D721Med (cell line): ENCODE measurements around the gene SLC6A7.

Experiments used
- DNase-seq: peaks from one replicate; pipeline ENCODE4 v3.0.0; 2011; ENCODE audit warnings: low spot score; ENCODE audit not compliant: insufficient read length
- FAIRE-seq: peaks from 2 replicates; lab custom pipeline; 2011; peaks lifted over from hg19 to GRCh38; lab: Jason Lieb, UNC
- TF ChIP-seq, protein P1 (sequence below): IDR thresholded peaks from 2 replicates; pipeline ENCODE4 v1.5.1; 2012; ENCODE audit warnings: mild to moderate bottlenecking, control low read depth; ENCODE audit not compliant: insufficient read depth; ENCODE audit errors: missing control alignments

Gene SLC6A7

DNA sequence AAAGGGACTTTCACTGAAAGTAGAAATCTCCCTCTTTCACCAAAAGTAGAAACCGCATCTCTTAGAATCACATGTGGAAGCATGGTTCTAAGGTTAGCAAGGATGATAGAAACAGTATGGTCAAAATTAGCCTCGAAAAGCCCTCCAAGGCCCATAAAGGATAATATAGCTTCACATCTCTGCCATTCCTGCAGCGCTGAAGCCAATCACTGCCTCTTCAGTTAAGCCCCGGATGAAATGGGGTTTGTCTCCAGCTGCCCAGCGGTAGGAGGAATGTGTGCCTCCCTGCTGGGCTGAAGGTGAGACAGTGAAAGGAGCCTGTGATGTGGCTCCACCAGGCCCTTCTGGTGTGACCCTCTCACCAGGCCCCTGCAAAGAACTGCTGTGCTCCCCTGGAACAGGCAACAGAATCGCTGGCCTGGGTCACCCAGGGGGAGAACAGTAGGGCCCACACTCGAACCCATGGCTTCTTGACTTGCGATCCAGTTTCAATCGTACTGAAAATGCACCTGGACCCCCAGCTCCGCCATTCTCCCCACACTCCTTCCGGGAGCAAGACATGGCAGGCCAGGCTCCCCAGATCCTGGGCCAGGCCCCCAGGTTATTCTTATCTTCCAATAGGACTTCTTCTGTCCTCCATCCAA lies 52.5 kb downstream of the SLC6A7 start:
- TF ChIP-seq, protein P1, sequence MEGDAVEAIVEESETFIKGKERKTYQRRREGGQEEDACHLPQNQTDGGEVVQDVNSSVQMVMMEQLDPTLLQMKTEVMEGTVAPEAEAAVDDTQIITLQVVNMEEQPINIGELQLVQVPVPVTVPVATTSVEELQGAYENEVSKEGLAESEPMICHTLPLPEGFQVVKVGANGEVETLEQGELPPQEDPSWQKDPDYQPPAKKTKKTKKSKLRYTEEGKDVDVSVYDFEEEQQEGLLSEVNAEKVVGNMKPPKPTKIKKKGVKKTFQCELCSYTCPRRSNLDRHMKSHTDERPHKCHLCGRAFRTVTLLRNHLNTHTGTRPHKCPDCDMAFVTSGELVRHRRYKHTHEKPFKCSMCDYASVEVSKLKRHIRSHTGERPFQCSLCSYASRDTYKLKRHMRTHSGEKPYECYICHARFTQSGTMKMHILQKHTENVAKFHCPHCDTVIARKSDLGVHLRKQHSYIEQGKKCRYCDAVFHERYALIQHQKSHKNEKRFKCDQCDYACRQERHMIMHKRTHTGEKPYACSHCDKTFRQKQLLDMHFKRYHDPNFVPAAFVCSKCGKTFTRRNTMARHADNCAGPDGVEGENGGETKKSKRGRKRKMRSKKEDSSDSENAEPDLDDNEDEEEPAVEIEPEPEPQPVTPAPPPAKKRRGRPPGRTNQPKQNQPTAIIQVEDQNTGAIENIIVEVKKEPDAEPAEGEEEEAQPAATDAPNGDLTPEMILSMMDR = no peak
- FAIRE-seq (no peak), DNase-seq (no peak)

DNA sequence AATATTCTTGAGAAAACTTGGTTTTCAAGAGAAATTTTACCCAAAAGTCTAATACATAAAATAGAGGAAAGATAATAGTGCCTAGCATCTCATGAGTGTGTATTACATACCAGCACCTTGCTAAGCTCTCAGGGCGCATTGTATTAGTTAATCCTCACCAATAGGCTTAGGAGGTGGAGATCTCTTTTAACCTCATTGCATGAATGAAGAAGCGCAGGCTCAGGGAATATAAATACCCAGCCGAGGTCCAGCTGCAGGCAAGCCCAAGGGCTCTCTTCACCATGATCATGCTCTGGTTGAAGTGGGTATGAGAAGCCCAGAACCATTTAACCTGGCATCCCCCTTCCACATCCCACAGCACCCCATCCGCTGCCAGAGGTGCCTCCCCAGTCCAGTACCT lies 53.7 kb downstream of the SLC6A7 start:
- TF ChIP-seq, protein P1 = no peak
- peak; percentile 87 for DNase-seq
- peak; percentile 90 for FAIRE-seq

DNA sequence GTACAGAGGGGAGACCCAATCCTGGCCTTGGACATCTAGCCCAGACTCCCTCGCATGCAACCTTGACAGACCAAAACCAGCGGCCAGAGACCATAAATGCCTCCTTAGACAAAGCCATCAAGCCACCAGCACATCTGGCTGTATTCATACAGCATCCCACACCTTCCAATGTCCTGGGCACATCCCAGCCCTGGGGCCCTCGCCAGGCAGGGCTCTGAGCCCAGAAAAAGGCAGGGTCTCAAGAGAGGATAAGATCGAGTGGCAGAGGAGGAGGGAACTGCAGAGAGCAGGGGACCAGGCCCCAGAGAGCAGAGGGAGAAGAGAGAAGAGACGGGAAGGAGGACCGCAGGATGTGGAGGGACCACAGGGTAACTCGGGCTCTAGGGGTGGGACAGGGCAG lies 54.3 kb downstream of the SLC6A7 start:
- FAIRE-seq (no peak), DNase-seq (no peak)
- TF ChIP-seq, protein P1 = no peak

DNA sequence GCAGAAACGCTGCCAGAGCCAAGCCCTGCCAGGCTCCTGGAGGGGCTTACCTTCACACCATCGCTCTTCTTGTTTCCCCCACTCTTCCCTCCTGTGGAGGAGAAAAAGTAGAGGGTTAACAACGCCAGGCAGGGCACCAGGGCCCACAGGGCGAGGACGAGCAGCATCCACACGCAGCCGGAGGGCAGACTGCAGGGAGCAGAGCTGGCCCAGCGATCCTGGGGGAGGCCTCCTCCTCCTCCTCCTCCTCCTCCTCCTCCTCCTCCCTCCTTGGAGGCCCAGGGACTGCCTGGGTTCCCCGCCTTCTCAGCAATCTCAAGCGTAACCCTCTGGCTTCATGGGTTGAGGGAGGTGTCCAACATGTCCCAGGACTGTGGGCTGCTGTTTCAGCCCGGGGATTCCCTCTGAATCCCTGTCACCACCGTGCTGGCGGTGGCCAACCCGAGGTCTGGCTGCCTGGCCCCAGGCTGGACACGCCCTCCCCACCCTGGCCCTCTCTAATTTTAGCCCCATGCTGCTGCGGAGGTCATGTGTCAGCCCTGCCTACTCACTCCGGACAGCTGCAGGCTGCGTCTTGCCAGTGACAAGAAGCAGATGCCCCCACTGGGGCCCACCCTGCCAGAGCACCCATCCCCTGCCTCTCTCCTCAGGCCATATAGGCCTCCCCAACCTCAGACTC lies 55.4 kb downstream of the SLC6A7 start:
- DNase-seq (no peak), FAIRE-seq (no peak)
- TF ChIP-seq, protein P1 = no peak

DNA sequence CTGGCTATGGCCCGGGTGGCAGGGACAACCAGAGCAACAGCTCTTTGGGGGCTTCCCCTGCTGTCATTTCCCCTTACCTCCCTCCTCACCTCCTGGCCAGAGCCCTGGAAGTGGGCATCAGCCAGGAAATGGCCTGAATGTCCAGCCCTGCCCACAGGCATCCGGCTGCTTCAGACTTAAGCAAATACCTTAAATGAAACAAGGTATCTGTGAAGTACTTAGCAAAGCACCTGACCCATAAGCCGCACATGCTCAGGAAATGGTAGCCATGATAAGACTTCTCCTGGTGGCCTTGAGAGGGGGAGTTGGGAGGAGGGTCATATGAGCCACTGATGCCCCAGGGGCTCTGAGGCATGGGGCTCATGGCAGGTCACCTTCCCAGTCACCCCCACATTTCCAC lies 55.9 kb downstream of the SLC6A7 start:
- no peak for FAIRE-seq
- TF ChIP-seq, protein P1 = no peak
- no peak for DNase-seq

DNA sequence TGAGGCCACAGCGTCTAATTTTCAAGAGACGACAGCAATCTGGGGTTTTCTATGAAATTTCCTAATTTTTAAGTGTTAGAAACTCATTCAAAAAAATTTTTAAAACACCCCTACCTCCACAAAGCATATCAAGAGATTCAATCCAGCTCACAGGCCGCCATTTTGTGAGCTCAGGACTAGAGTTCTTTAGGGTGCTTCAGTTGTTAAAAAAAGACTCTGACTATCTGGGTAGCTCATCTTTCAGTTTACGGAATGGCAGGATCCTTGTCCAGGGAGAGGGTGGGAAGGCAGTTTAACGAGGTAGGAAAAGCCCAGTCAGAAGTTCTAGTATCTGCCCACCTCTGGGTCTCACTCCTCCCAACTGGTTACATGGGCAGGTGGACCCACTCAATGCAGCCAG lies 56.6 kb downstream of the SLC6A7 start:
- FAIRE-seq (no peak), DNase-seq (no peak)
- TF ChIP-seq, protein P1 = no peak

DNA sequence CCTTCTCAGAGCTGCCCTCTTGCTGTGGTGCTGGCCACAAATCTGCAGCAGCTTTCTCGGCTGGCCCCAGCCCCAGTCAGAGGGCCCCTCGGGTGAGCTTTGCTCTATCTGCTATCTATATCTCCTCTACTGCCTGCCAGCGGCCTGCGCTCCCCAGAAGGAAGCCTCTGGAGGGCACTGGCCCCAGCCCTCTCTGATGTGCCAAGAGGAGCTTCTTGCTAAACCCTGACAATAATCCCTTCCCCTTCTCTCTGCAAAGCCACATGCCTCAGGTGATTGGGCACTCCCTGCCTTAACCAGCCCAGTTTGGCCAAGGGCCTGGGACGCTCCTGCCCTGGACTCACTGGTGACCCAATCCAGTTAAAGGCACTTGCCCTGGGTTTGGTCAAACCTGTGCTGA lies 57.0 kb downstream of the SLC6A7 start:
- TF ChIP-seq, protein P1 = no peak
- no peak for DNase-seq
- no peak for FAIRE-seq
